SK-N-SH (cell line): Measurements from ENCODE around the gene ARHGAP10.

Experiments used
- CTCF ChIP-seq: fragments of 200-600 bp; sonication (generic); IDR thresholded peaks from 2 replicates; pipeline ENCODE4 v1.6.1; 2017; ENCODE audit warnings: antibody characterized with exemption, mild to moderate bottlenecking, moderate library complexity
- TF ChIP-seq, protein P1 (sequence below): IDR thresholded peaks from 2 replicates; pipeline ENCODE4 v1.4.0; 2012; ENCODE audit warnings: low read depth

DNA sequence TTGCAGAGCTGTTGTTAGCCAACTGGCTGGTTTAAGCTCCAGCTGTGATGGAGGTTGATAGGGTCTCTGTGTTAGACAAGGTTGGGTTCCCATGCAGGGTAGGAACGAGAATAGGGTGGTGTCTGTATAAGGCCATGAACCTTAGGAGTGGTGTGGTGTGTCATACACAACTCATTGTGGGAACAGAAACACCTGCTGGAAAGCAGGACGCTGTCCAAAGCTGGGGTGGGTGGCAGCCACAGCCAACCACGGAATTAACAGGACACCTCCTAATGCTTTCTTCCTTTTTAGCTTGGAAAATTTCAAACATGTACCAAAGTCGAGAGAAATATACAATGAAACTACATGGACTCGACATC is 94.4 kb downstream of the ARHGAP10 start:
- TF ChIP-seq, protein P1, sequence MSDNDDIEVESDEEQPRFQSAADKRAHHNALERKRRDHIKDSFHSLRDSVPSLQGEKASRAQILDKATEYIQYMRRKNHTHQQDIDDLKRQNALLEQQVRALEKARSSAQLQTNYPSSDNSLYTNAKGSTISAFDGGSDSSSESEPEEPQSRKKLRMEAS = no peak
- no peak for TF ChIP-seq CTCF
